Measurements from ENCODE around the gene SESN1.

Gene SESN1

GRCh38 chr6:109001291-109001894 lies 93.3 kb downstream of the SESN1 start:
- Histone ChIP-seq H3K27ac (ENCODE audit: low read length) (no peak overlapping the region), H4K20me1 (ENCODE audit: insufficient read depth, low read length) (no peaks in the 10 kb centered on the region), H3K4me2 (ENCODE audit: insufficient read depth, low read length) (no peak overlapping the region), H3K36me3 (ENCODE audit: insufficient read depth, low read length) (0 out of 2 replicates have a peak, but pooled peaks cover 4% of the 10 kb centered on the region), H3K79me2 (ENCODE audit: insufficient read depth, low read length) (no peaks in the 10 kb centered on the region), H3K4me3 (ENCODE audit: low read depth in 1 of 2, low read length in 2 of 2) (no peak overlapping the region), H3K9ac (ENCODE audit: low read depth, low read length) (no peak overlapping the region), H3K9me3 (ENCODE audit: insufficient read depth, low read length, severe bottlenecking) (no peaks in the 10 kb centered on the region), H2AFZ (ENCODE audit: low read depth, low read length) (no peak overlapping the region), H3K27me3 (ENCODE audit: insufficient read depth, low read length, poor library complexity) (no peaks in the 10 kb centered on the region), H3K4me1 (ENCODE audit: insufficient read depth, low read length) (no peaks in the 10 kb centered on the region)
- ATAC-seq (ENCODE audit: insufficient read depth, low read depth) = no peak
- TF ChIP-seq CTCF (IDR thresholded peaks at IDR 0.05; ENCODE audit: borderline replicate concordance, extremely low read depth, low read length, poor library complexity, severe bottlenecking) = no peak
- TF ChIP-seq EZH2 (IDR thresholded peaks at IDR 0.05; ENCODE audit: borderline replicate concordance, low read depth, low read length, severe bottlenecking) = no peak
- DNase-seq = no peak

- no peak overlapping the region for H3K4me3 ChIP-seq (ENCODE audit: low read depth in 1 of 2, low read length in 2 of 2)
- H3K27me3 ChIP-seq (ENCODE audit: insufficient read depth, low read length, poor library complexity) = no peaks in the 10 kb centered on the region
- H3K4me2 ChIP-seq (ENCODE audit: insufficient read depth, low read length) = no peak overlapping the region
- ATAC-seq (ENCODE audit: insufficient read depth, low read depth) (no peak), DNase-seq (no peak)
- H3K36me3 ChIP-seq (ENCODE audit: insufficient read depth, low read length) = 0 out of 2 replicates have a peak, but pooled peaks cover 4% of the 10 kb centered on the region
- no peaks in the 10 kb centered on the region for H3K4me1 ChIP-seq (ENCODE audit: insufficient read depth, low read length)
- no peak overlapping the region for H3K9ac ChIP-seq (ENCODE audit: low read depth, low read length)
- TF ChIP-seq CTCF (IDR thresholded peaks at IDR 0.05; ENCODE audit: borderline replicate concordance, extremely low read depth, low read length, poor library complexity, severe bottlenecking) = no peak
- no peak overlapping the region for H2AFZ ChIP-seq (ENCODE audit: low read depth, low read length)
- H4K20me1 ChIP-seq (ENCODE audit: insufficient read depth, low read length) = no peaks in the 10 kb centered on the region
- no peaks in the 10 kb centered on the region for H3K79me2 ChIP-seq (ENCODE audit: insufficient read depth, low read length)
- no peak overlapping the region for H3K27ac ChIP-seq (ENCODE audit: low read length)
- no peaks in the 10 kb centered on the region for H3K9me3 ChIP-seq (ENCODE audit: insufficient read depth, low read length, severe bottlenecking)
Measured at GRCh38 chr6:109000289-109000688, 94.4 kb downstream of the SESN1 start.

- H3K27ac ChIP-seq (ENCODE audit: low read length) = no peak overlapping the region
- ATAC-seq (ENCODE audit: insufficient read depth, low read depth) (no peak), DNase-seq (no peak)
- no peak overlapping the region for H2AFZ ChIP-seq (ENCODE audit: low read depth, low read length)
- H3K79me2 ChIP-seq (ENCODE audit: insufficient read depth, low read length) = no peaks in the 10 kb centered on the region
- no peaks in the 10 kb centered on the region for H3K27me3 ChIP-seq (ENCODE audit: insufficient read depth, low read length, poor library complexity)
- TF ChIP-seq EZH2 (IDR thresholded peaks at IDR 0.05; ENCODE audit: borderline replicate concordance, low read depth, low read length, severe bottlenecking) = no peak
- TF ChIP-seq CTCF (IDR thresholded peaks at IDR 0.05; ENCODE audit: borderline replicate concordance, extremely low read depth, low read length, poor library complexity, severe bottlenecking) = no peak
- H3K9ac ChIP-seq (ENCODE audit: low read depth, low read length) = no peak overlapping the region
- H3K36me3 ChIP-seq (ENCODE audit: insufficient read depth, low read length) = 0 out of 2 replicates have a peak, but pooled peaks cover 4% of the 10 kb centered on the region
- H3K9me3 ChIP-seq (ENCODE audit: insufficient read depth, low read length, severe bottlenecking) = no peaks in the 10 kb centered on the region
- no peak overlapping the region for H3K4me3 ChIP-seq (ENCODE audit: low read depth in 1 of 2, low read length in 2 of 2)
- no peaks in the 10 kb centered on the region for H4K20me1 ChIP-seq (ENCODE audit: insufficient read depth, low read length)
- H3K4me2 ChIP-seq (ENCODE audit: insufficient read depth, low read length) = no peak overlapping the region
- no peaks in the 10 kb centered on the region for H3K4me1 ChIP-seq (ENCODE audit: insufficient read depth, low read length)
Measured at GRCh38 chr6:108999428-108999827, 95.2 kb downstream of the SESN1 start.

Measured in DND-41 (cell line).